ENCODE results near the gene ELL2. TPM values are rescaled to one million over a fixed set of nuclear protein-coding genes. Genes with fewer than 3 reads are reported as not detected.

Gene ELL2
- total RNA-seq, 4 donors from 2014 or later: 58.2 to 128 (median 95.0) TPM

DNA sequence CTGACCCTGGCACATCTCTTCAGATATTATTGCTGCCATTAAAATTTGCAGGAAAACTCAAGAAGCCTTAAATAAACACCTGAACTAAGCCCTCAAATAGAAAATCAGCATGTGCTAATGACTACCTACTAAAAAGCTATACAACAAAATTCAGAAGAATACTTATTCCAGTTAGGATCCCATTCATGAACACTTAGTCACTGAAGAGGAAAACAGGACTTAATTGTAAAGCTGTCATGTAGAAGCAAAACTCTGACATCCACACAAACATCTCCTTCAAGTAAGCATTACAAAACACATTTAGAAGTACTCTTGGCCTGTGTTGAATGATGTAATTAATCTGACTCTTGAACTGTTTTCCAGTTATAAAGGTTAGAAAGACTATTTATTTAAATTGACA is 19.9 kb downstream of the ELL2 start:
- H3K9me3 ChIP-seq: no peaks in the 10 kb centered on the region
- peaks cover 18% of the 10 kb centered on the region for H3K4me1 ChIP-seq
- TF ChIP-seq POLR2AphosphoS5 (IDR thresholded peaks at IDR 0.05): no peak
- TF ChIP-seq EP300 (IDR thresholded peaks at IDR 0.05): no peak
- TF ChIP-seq, protein P1, sequence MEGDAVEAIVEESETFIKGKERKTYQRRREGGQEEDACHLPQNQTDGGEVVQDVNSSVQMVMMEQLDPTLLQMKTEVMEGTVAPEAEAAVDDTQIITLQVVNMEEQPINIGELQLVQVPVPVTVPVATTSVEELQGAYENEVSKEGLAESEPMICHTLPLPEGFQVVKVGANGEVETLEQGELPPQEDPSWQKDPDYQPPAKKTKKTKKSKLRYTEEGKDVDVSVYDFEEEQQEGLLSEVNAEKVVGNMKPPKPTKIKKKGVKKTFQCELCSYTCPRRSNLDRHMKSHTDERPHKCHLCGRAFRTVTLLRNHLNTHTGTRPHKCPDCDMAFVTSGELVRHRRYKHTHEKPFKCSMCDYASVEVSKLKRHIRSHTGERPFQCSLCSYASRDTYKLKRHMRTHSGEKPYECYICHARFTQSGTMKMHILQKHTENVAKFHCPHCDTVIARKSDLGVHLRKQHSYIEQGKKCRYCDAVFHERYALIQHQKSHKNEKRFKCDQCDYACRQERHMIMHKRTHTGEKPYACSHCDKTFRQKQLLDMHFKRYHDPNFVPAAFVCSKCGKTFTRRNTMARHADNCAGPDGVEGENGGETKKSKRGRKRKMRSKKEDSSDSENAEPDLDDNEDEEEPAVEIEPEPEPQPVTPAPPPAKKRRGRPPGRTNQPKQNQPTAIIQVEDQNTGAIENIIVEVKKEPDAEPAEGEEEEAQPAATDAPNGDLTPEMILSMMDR (IDR thresholded peaks at IDR 0.05): no peak
- no peak for TF ChIP-seq POLR2A (IDR thresholded peaks at IDR 0.05)
- H3K27ac ChIP-seq: no peak overlapping the region
- no peak for DNase-seq (ENCODE audit: low spot score in 2 of 2)
- no peaks in the 10 kb centered on the region for H3K36me3 ChIP-seq
- no peaks in the 10 kb centered on the region for H3K27me3 ChIP-seq
- H3K4me3 ChIP-seq: no peak overlapping the region

DNA sequence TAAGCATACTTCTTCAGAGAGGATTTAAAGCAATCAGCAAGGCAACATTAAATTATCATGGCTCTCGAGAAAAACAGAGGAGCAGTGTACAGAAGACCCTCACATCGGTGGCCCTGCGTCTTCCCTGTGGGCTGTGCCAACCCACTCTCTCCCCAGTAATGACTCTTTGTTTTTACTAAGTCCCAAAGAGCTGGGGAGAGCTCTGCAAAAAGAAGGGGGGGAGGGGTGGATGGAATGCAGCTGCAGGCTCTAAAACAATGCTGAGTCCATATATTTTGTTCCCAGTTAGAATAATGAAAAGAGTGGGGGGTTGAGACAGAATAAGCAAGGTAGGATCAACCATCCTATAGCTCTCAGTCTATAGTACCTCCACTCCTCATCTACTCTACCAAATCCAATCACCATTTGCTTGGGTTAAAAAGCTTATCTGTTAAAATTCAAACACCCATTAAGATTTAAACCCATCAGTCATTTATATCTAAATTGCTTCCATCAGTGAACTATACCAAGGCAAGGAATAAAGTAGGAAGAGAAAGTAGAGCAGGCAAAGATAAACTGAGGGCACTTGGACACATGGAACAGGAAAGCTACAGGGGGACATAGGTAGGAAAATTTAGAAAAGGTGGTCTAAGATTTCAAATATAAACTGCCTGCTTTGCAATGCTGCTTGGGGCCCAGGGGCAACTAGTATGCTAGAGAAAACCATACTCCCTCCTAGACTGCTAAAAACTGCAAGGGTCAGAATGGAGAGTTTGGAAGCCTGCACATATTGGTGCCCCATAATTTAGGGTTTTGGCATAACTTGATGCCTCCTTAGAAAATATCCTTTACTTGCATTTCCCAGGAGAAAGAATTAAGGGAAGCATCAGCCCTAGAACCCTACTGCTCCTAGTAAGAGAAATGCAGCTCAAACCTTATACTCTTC is 20.6 kb downstream of the ELL2 start:
- Histone ChIP-seq H3K27ac (no peak overlapping the region), H3K36me3 (no peaks in the 10 kb centered on the region), H3K27me3 (no peaks in the 10 kb centered on the region), H3K4me3 (no peak overlapping the region), H3K4me1 (peaks cover 18% of the 10 kb centered on the region), H3K9me3 (no peaks in the 10 kb centered on the region)
- 80% methylated on average over 3 of the region's 3 CpGs for WGBS
- no peak for DNase-seq (ENCODE audit: low spot score in 2 of 2)
- no peak for TF ChIP-seq EP300 (IDR thresholded peaks at IDR 0.05)
- TF ChIP-seq POLR2A (IDR thresholded peaks at IDR 0.05): no peak
- TF ChIP-seq, protein P1 (IDR thresholded peaks at IDR 0.05): no peak
- no peak for TF ChIP-seq POLR2AphosphoS5 (IDR thresholded peaks at IDR 0.05)

DNA sequence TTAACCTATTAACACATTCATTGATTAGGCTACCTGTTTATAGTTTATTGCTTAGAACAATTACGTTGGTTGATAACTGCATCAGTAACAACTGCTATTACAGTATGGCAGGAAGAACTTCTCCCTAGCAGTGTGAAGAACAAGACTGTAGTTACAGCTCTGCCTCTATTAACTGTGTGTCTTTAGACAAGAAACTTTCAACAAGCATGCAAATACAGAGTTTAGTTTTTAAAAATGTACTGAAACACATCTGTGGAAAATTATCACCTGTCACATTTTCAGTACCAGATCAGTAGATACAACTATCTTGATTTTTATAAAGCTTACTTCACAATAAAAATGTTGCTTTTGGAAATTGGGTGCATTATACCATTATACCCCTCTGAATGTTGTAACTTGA is 22.2 kb downstream of the ELL2 start:
- Histone ChIP-seq H3K4me1 (peaks cover 21% of the 10 kb centered on the region), H3K4me3 (no peak overlapping the region), H3K27ac (no peak overlapping the region), H3K27me3 (no peaks in the 10 kb centered on the region), H3K36me3 (no peaks in the 10 kb centered on the region), H3K9me3 (no peaks in the 10 kb centered on the region)
- TF ChIP-seq EP300 (IDR thresholded peaks at IDR 0.05) (no peak), POLR2AphosphoS5 (IDR thresholded peaks at IDR 0.05) (no peak), POLR2A (IDR thresholded peaks at IDR 0.05) (no peak)
- TF ChIP-seq, protein P1 (IDR thresholded peaks at IDR 0.05): no peak
- 76% methylated on average over 1 of the region's 1 CpG for WGBS
- DNase-seq (ENCODE audit: low spot score in 2 of 2): no peak

GRCh38 chr5:95938766-95939165 is 22.9 kb downstream of the ELL2 start:
- 87% methylated on average over 1 of the region's 1 CpG for WGBS
- Histone ChIP-seq H3K4me1 (peaks cover 24% of the 10 kb centered on the region), H3K36me3 (no peaks in the 10 kb centered on the region), H3K9me3 (no peaks in the 10 kb centered on the region), H3K27ac (no peak overlapping the region), H3K27me3 (no peaks in the 10 kb centered on the region), H3K4me3 (no peak overlapping the region)
- no peak for TF ChIP-seq EP300 (IDR thresholded peaks at IDR 0.05)
- TF ChIP-seq, protein P1 (IDR thresholded peaks at IDR 0.05): no peak
- TF ChIP-seq POLR2A (IDR thresholded peaks at IDR 0.05): no peak
- TF ChIP-seq POLR2AphosphoS5 (IDR thresholded peaks at IDR 0.05): no peak
- DNase-seq (ENCODE audit: low spot score in 2 of 2): no peak

DNA sequence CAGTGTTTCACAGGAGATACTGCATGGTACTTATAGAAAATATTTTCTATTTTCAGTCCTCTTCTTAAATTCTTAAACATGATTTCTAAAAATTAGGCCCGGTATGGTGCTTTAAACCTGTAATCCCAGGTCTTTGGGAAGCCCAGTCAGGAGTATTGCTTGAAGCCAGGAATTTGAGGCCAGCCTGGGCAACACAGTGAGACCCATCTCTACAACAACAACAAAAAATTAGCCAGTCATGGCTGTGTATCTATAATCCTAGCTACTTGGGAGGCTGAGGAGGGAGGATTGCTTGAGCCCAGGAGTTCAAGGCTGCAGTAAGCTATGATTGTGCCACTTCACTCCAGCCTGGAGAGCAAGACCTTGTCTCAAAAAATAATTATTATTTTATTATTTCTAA is 23.3 kb downstream of the ELL2 start:
- H3K27me3 ChIP-seq: no peaks in the 10 kb centered on the region
- no peak for DNase-seq (ENCODE audit: low spot score in 2 of 2)
- peaks cover 24% of the 10 kb centered on the region for H3K4me1 ChIP-seq
- H3K27ac ChIP-seq: no peak overlapping the region
- H3K36me3 ChIP-seq: no peaks in the 10 kb centered on the region
- H3K9me3 ChIP-seq: no peaks in the 10 kb centered on the region
- H3K4me3 ChIP-seq: no peak overlapping the region
- 96% methylated on average over 1 of the region's 1 CpG for WGBS
- TF ChIP-seq EP300 (IDR thresholded peaks at IDR 0.05) (no peak), POLR2AphosphoS5 (IDR thresholded peaks at IDR 0.05) (no peak), POLR2A (IDR thresholded peaks at IDR 0.05) (no peak)
- TF ChIP-seq, protein P1 (IDR thresholded peaks at IDR 0.05): no peak

Data from suprapubic skin (tissue), 4 donors.